ENCODE measurements around the gene APOBEC2. TPM values are rescaled to one million over a fixed set of nuclear protein-coding genes. Genes with fewer than 3 reads are reported as not detected.

APOBEC2 gene
- total RNA-seq, 1 donor from 2014 or later = 219 TPM

DNA sequence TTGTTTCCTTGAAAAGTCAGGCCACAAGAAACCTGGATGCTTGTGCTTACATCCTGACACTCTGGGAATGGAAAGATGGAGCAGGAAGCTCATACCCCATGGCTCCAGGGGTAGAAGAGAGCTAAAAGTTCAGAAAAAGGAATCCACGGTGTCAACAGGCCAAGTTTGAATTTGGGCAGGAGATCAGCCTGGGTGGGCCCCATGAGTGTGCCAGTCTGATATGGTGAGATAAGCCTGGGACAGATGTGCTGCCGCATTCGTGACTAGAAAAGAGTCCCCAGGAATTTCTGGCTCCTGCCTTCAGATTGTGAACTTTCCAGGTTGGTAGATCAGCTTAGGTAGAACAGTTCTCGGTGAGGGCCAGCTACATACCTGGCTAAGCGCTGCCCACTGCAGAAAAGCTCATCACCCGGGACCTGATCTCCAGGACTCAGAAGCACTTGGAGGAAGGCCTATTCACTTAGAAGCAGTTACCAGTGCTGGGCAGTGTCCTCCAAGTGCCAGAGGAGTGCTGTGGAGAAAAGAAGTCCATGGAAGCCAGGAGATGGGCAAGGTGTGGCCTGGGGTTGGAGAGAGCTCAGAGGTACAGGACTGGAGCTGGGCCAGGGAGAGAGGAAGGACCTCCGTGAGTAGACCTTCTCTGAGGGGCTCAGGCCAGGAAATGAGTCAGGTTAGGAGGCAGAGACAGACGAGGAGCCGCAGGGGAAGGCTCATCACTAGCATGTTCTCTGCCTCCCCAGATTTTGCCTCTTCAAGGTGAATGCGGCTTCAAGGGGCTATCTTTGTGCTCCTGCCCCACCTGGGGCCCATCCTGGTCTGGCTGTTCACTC lies 10.6 kb upstream of the APOBEC2 start, which contains the start of gene TSPO2:
TSPO2 (plus strand) TSS at position 242 of the 830 bp plus-strand sequence; CDS start at position 761, 519 bp downstream.
- Histone ChIP-seq H3K27me3 (ENCODE audit: low read depth) (no peaks in the 10 kb centered on the region), H3K4me3 (no peak within 1 kb of the TSS), H3K27ac (replicated peaks) (no peak within 1 kb of the TSS), H3K4me1 (peaks cover 12% of the 10 kb centered on the region), H3K36me3 (no peaks in the 10 kb centered on the region), H3K9me3 (replicated peaks) (no peaks in the 10 kb centered on the region)
- no peak for DNase-seq
- TF ChIP-seq CTCF (IDR thresholded peaks at IDR 0.05; ENCODE audit: borderline replicate concordance) = no peak
- intact Hi-C loops (cut with micrococcal nuclease) = no loop called here

- Histone ChIP-seq H3K9me3 (replicated peaks) (no peaks in the 10 kb centered on the region), H3K27ac (replicated peaks) (no peak overlapping the region), H3K27me3 (ENCODE audit: low read depth) (no peaks in the 10 kb centered on the region), H3K4me1 (peaks cover 12% of the 10 kb centered on the region), H3K4me3 (no peak overlapping the region), H3K36me3 (no peaks in the 10 kb centered on the region)
- DNase-seq = no peak
- intact Hi-C loops (cut with micrococcal nuclease) = no loop called here
- TF ChIP-seq CTCF (IDR thresholded peaks at IDR 0.05; ENCODE audit: borderline replicate concordance) = no peak
Observed at GRCh38 chr6:41043151-41043550, 9.9 kb upstream of the APOBEC2 start.

- Histone ChIP-seq H3K36me3 (no peaks in the 10 kb centered on the region), H3K4me1 (peaks cover 29% of the 10 kb centered on the region), H3K4me3 (no peak overlapping the region), H3K27ac (replicated peaks) (no peak overlapping the region), H3K27me3 (ENCODE audit: low read depth) (no peaks in the 10 kb centered on the region), H3K9me3 (replicated peaks) (no peaks in the 10 kb centered on the region)
- TF ChIP-seq CTCF (IDR thresholded peaks at IDR 0.05; ENCODE audit: borderline replicate concordance) = no peak
- intact Hi-C loops (cut with micrococcal nuclease) = no loop called here
- DNase-seq = no peak
Observed at GRCh38 chr6:41045664-41046063, 7.3 kb upstream of the APOBEC2 start.

- intact Hi-C loops (cut with micrococcal nuclease) = no loop called here
- Histone ChIP-seq H3K27me3 (ENCODE audit: low read depth) (no peaks in the 10 kb centered on the region), H3K4me1 (peaks cover 32% of the 10 kb centered on the region), H3K36me3 (no peaks in the 10 kb centered on the region), H3K9me3 (replicated peaks) (no peaks in the 10 kb centered on the region), H3K27ac (replicated peaks) (no peak overlapping the region), H3K4me3 (no peak overlapping the region)
- TF ChIP-seq CTCF (IDR thresholded peaks at IDR 0.05; ENCODE audit: borderline replicate concordance) = no peak
- no peak for DNase-seq
Observed at GRCh38 chr6:41046084-41046483, 6.9 kb upstream of the APOBEC2 start.

DNA sequence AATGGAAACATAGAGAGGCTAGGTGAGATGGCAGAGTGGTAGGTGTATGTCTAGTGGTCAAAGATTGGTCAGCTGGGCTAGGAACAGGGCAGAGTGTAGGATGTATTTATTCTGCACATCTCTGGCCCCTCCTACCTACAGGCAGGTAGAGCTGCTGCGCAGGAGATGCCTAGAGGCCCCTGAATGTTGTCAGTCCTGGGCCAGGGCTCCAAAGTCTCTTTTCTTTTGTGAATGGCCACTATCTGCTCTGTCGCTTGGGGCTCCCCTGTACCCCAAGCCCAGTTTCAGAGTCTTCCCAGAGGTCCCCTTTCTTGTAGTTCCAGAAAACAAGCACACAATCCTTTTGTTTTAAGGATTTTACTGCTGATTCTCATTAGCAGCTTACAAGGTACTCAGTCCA lies 5.7 kb upstream of the APOBEC2 start:
- H3K4me3 ChIP-seq = no peak overlapping the region
- no peaks in the 10 kb centered on the region for H3K9me3 ChIP-seq (replicated peaks)
- no peak for DNase-seq
- H3K27me3 ChIP-seq (ENCODE audit: low read depth) = no peaks in the 10 kb centered on the region
- no peak for TF ChIP-seq CTCF (IDR thresholded peaks at IDR 0.05; ENCODE audit: borderline replicate concordance)
- no peak overlapping the region for H3K27ac ChIP-seq (replicated peaks)
- intact Hi-C loops (cut with micrococcal nuclease) = no loop called here
- H3K36me3 ChIP-seq = no peaks in the 10 kb centered on the region
- H3K4me1 ChIP-seq = peaks cover 40% of the 10 kb centered on the region
